ENCODE data around the gene LRRC27. TPM values are rescaled to one million over a fixed set of nuclear protein-coding genes. Genes with fewer than 3 reads are reported as not detected.

The LRRC27 gene
- total and polyA plus RNA-seq, 2 donors (not counting 1 experiment from before 2014, with no cell fraction given), result 23.6 to 25.6 TPM

GRCh38 chr10:132362151-132362611, 30.2 kb downstream of the LRRC27 start:
- H2AFZ ChIP-seq (ENCODE audit: insufficient read depth, low read depth, low read length, poor library complexity, severe bottlenecking), result no peak overlapping the region
- no peaks in the 10 kb centered on the region for H3K27me3 Mint-ChIP-seq
- POLR2A ChIA-PET, result no interaction called here

GRCh38 chr10:132363376-132363775, 31.4 kb downstream of the LRRC27 start:
- Mint-ChIP-seq H3K27ac (no peak overlapping the region), H3K4me3 (no peak overlapping the region), H3K9me3 (ENCODE audit: insufficient read depth) (no peaks in the 10 kb centered on the region), H3K4me1 (no peaks in the 10 kb centered on the region), H3K27me3 (no peaks in the 10 kb centered on the region)
- Histone ChIP-seq H3K36me3 (replicated peaks in 1 of 2; ENCODE audit: control extremely low read depth in 1 of 2, control insufficient read depth in 1 of 2, extremely low read depth in 1 of 2, insufficient read depth in 2 of 2, low read length in 1 of 2) (peaks cover 0 to 6% of the 10 kb centered on the region in 2 experiments), H3K4me1 (ENCODE audit: control insufficient read depth in 2 of 2, insufficient read depth in 2 of 2, low read length in 2 of 2) (no peaks in the 10 kb centered on the region), H3K9me3 (ENCODE audit: control extremely low read depth in 1 of 3, control insufficient read depth in 2 of 3, insufficient read depth in 1 of 3, low read length in 2 of 3) (peaks cover 0 to 7% (median 0%) of the 10 kb centered on the region in 3 donors), H3K9ac (ENCODE audit: low read length) (no peak overlapping the region), H3K27me3 (replicated peaks in 1 of 4; ENCODE audit: control extremely low read depth in 1 of 4, control insufficient read depth in 3 of 4, insufficient read depth in 4 of 4, low read length in 3 of 4) (no peaks in the 10 kb centered on the region), H3K4me2 (replicated peaks; ENCODE audit: low read depth, low read length, poor library complexity, severe bottlenecking) (no peak overlapping the region), H3K4me3 (ENCODE audit: control extremely low read depth in 1 of 5, extremely low read depth in 1 of 5, insufficient read depth in 1 of 5, low read depth in 2 of 5, low read length in 4 of 5) (no peak overlapping the region), H3K27ac (ENCODE audit: low read length in 2 of 2) (no peak overlapping the region), H4K20me1 (ENCODE audit: control insufficient read depth, insufficient read depth, low read length, poor library complexity, severe bottlenecking) (no peaks in the 10 kb centered on the region), H2AFZ (ENCODE audit: insufficient read depth, low read depth, low read length, poor library complexity, severe bottlenecking) (no peak overlapping the region), H3K79me2 (ENCODE audit: control insufficient read depth, insufficient read depth, low read length) (no peaks in the 10 kb centered on the region)
- ATAC-seq (ENCODE audit: low read depth) (no peak), DNase-seq (no peak)
- WGBS (ENCODE audit: insufficient coverage), result 94% methylated on average over 15 of the region's 15 CpGs
- intact Hi-C loops (cut with micrococcal nuclease), result no loop called here
- ChIA-PET POLR2A (no interaction called here), CTCF (interaction anchor here (1.6 kb wide), 1 partner anchor 10 kb away, joined by 10 read pairs; no protein-coding TSS in a partner anchor)
- no peak for TF ChIP-seq EZH2 (IDR thresholded peaks at IDR 0.05; ENCODE audit: borderline replicate concordance, insufficient read depth, low read depth, low read length, poor library complexity, severe bottlenecking)
- no peak for TF ChIP-seq CTCF (IDR thresholded peaks at IDR 0.05)

More at GRCh38 chr10:132362151-132362611, 30.2 kb downstream of the LRRC27 start:
- no peak overlapping the region for H3K9ac ChIP-seq (ENCODE audit: low read length)
- WGBS (ENCODE audit: insufficient coverage), result 93% methylated on average over 12 of the region's 12 CpGs
- DNase-seq, result no peak
- no peaks in the 10 kb centered on the region for H3K79me2 ChIP-seq (ENCODE audit: control insufficient read depth, insufficient read depth, low read length)
- H3K4me3 ChIP-seq (ENCODE audit: control extremely low read depth in 1 of 5, extremely low read depth in 1 of 5, insufficient read depth in 1 of 5, low read depth in 2 of 5, low read length in 4 of 5), result no peak overlapping the region
- peaks cover 0 to 7% (median 0%) of the 10 kb centered on the region in 3 donors for H3K9me3 ChIP-seq (ENCODE audit: control extremely low read depth in 1 of 3, control insufficient read depth in 2 of 3, insufficient read depth in 1 of 3, low read length in 2 of 3)
- CTCF ChIA-PET, result interaction anchor here (0.9 to 1.6 kb wide), 2 partner anchors 9 to 134 kb away, joined by 3 to 10 read pairs; no protein-coding TSS in a partner anchor
- intact Hi-C loops (cut with micrococcal nuclease), result no loop called here
- no peaks in the 10 kb centered on the region for H4K20me1 ChIP-seq (ENCODE audit: control insufficient read depth, insufficient read depth, low read length, poor library complexity, severe bottlenecking)
- no peaks in the 10 kb centered on the region for H3K27me3 ChIP-seq (replicated peaks in 1 of 4; ENCODE audit: control extremely low read depth in 1 of 4, control insufficient read depth in 3 of 4, insufficient read depth in 4 of 4, low read length in 3 of 4)
- no peaks in the 10 kb centered on the region for H3K4me1 ChIP-seq (ENCODE audit: control insufficient read depth in 2 of 2, insufficient read depth in 2 of 2, low read length in 2 of 2)
- Mint-ChIP-seq H3K9me3 (ENCODE audit: insufficient read depth) (no peaks in the 10 kb centered on the region), H3K4me1 (no peaks in the 10 kb centered on the region), H3K27ac (no peak overlapping the region), H3K4me3 (no peak overlapping the region)
- no peak for ATAC-seq (ENCODE audit: low read depth)
- H3K27ac ChIP-seq (ENCODE audit: low read length in 2 of 2), result no peak overlapping the region
- peaks cover 0 to 6% of the 10 kb centered on the region in 2 experiments for H3K36me3 ChIP-seq (replicated peaks in 1 of 2; ENCODE audit: control extremely low read depth in 1 of 2, control insufficient read depth in 1 of 2, extremely low read depth in 1 of 2, insufficient read depth in 2 of 2, low read length in 1 of 2)
- H3K4me2 ChIP-seq (replicated peaks; ENCODE audit: low read depth, low read length, poor library complexity, severe bottlenecking), result no peak overlapping the region
- TF ChIP-seq CTCF (IDR thresholded peaks at IDR 0.05) (no peak), EZH2 (IDR thresholded peaks at IDR 0.05; ENCODE audit: borderline replicate concordance, insufficient read depth, low read depth, low read length, poor library complexity, severe bottlenecking) (no peak)
